K562 (cell line): Measurements from ENCODE around the gene MACROD2. TPM values are rescaled to one million over a fixed set of nuclear protein-coding genes. Genes with fewer than 3 reads are reported as not detected.

Experiments
- ATAC-seq: fragments of 200-7000 bp; cut with Tn5 transposase; 3 replicates; pipeline ENCODE4 v1.9.1; 2020; ENCODE audit warnings: moderate library complexity
- BruUV-seq: library from RNA; stranded (reverse); fragments of 400-500 nt; replicated peaks from 2 replicates; lab custom pipeline; 2021; lab: Mats Ljungman, UMichigan
- CTCF ChIA-PET: fragments of 300-600 bp; formaldehyde crosslinking; extraction: SDS; loops from one replicate; lab custom pipeline; 2021; ENCODE audit warnings: low intra/inter-chr PET ratio; lab: Yijun Ruan, JAX
- POLR2A ChIA-PET: fragments of 300-600, 350-650 bp; sonication (Branson Sonifier 250); formaldehyde crosslinking; extraction: SDS; loops from one replicate; lab custom pipeline; 2021; ENCODE audit warnings: antibody characterized with exemption, inconsistent platforms; lab: Yijun Ruan, JAX
- DNase-seq, 4 experiments: peaks; one replicate each; pipeline versions ENCODE4 v3.0.0 to v3.0.0-alpha.2; 2011 to 2018; ENCODE audit warnings: low spot score in 3 of 4, mixed read lengths in 3 of 4; ENCODE audit errors: extremely low read depth in 1 of 4
- FAIRE-seq: peaks from 2 replicates; lab custom pipeline; 2011; peaks lifted over from hg19 to GRCh38; lab: Jason Lieb, UNC
- H2AFZ ChIP-seq: 2 replicates; pipeline ENCODE4 v1.6.0; 2011; ENCODE audit warnings: low read depth, low read length, control low read depth, inconsistent platforms
- H3K27ac ChIP-seq: fragments of 200-600 bp; 3 replicates; pipeline ENCODE4 v1.8.0; 2011; ENCODE audit warnings: low read depth, mild to moderate bottlenecking, control low read depth, inconsistent platforms, low read length, moderate library complexity, mixed read lengths; ENCODE audit errors: extremely low read depth
- H3K27me3 ChIP-seq, 2 experiments: fragments of 300-600 bp in 1 of 2; 2 replicates in 1 of 2; 3 replicates in 1 of 2; pipeline versions ENCODE4 v1.6.0 to v1.8.0; 2011; ENCODE audit warnings: inconsistent platforms in 2 of 2, low read length in 2 of 2, mild to moderate bottlenecking in 1 of 2, mixed read lengths in 1 of 2, moderate library complexity in 1 of 2; ENCODE audit not compliant: control insufficient read depth in 2 of 2, insufficient read depth in 2 of 2
- H3K36me3 ChIP-seq: fragments of 300-600 bp; 3 replicates; pipeline ENCODE4 v1.8.0; 2011; ENCODE audit warnings: mild to moderate bottlenecking, low read length, inconsistent platforms; ENCODE audit not compliant: control insufficient read depth, insufficient read depth
- H3K4me1 ChIP-seq, 2 experiments: fragments of 200-600 bp in 1 of 2; replicated peaks in 1 of 2; 2 replicates in 1 of 2; 3 replicates in 1 of 2; pipeline versions ENCODE4 v1.5.1 to v1.8.0; 2011; ENCODE audit warnings: inconsistent platforms in 2 of 2, low read length in 2 of 2, mild to moderate bottlenecking in 1 of 2, mixed read lengths in 1 of 2, moderate library complexity in 1 of 2; ENCODE audit not compliant: control insufficient read depth in 2 of 2, insufficient read depth in 2 of 2
- H3K4me2 ChIP-seq: 2 replicates; pipeline ENCODE4 v1.6.1; 2011; ENCODE audit warnings: low read length, control low read depth, inconsistent platforms, mixed read lengths; ENCODE audit not compliant: insufficient read depth
- H3K4me3 ChIP-seq: fragments of 200-600 bp; sonication (generic), shearing (Covaris generic); 2 replicates; pipeline ENCODE4 v1.5.1; 2016; ENCODE audit warnings: control low read depth, inconsistent platforms
- H3K79me2 ChIP-seq: fragments of 200-600 bp; 3 replicates; pipeline ENCODE4 v1.8.0; 2011; ENCODE audit warnings: low read length, inconsistent platforms; ENCODE audit not compliant: control insufficient read depth, insufficient read depth
- H3K9ac ChIP-seq, 2 experiments: 2 replicates each; pipeline versions ENCODE4 v1.6.0 to v1.6.1; 2011; ENCODE audit warnings: low read depth in 2 of 2, low read length in 2 of 2, control low read depth in 1 of 2, inconsistent platforms in 1 of 2, mild to moderate bottlenecking in 1 of 2, mixed read lengths in 1 of 2; ENCODE audit not compliant: insufficient read depth in 1 of 2
- H3K9me1 ChIP-seq: one replicate; pipeline ENCODE4 v1.6.0; 2011; ENCODE audit warnings: inconsistent platforms, mild to moderate bottlenecking, low read length, moderate library complexity; ENCODE audit not compliant: control insufficient read depth, insufficient read depth
- H3K9me3 ChIP-seq: replicated peaks from 2 replicates; pipeline ENCODE4 v1.5.1; 2011; ENCODE audit warnings: low read depth, low read length, inconsistent platforms; ENCODE audit not compliant: control insufficient read depth, insufficient read depth
- H4K20me1 ChIP-seq: replicated peaks from 2 replicates; pipeline ENCODE4 v1.6.1; 2011; ENCODE audit warnings: low read length, inconsistent platforms, mixed read lengths; ENCODE audit not compliant: control insufficient read depth, insufficient read depth
- HDAC2 ChIP-seq: fragments of 450-650 bp; IDR thresholded peaks from 2 replicates; pipeline ENCODE4 v1.6.1; 2016; ENCODE audit warnings: mild to moderate bottlenecking
- HOXB6 ChIP-seq: fragments of 250-450 bp; sonication (Bioruptor Pico); IDR thresholded peaks from 2 replicates; pipeline ENCODE4 v1.5.1; 2022; ENCODE audit warnings: mild to moderate bottlenecking, borderline replicate concordance
- ILK ChIP-seq: fragments of 450-650 bp; IDR thresholded peaks from 2 replicates; pipeline ENCODE4 v1.6.1; 2016; ENCODE audit warnings: missing genetic modification characterization, low read depth, mild to moderate bottlenecking, missing compliant biosample characterization, moderate library complexity, borderline replicate concordance
- KLF1 ChIP-seq: fragments of 450-650 bp; IDR thresholded peaks from 2 replicates; pipeline ENCODE4 v1.6.1; 2016; ENCODE audit warnings: missing genetic modification characterization, missing compliant biosample characterization
- ZNF263 ChIP-seq: sonication (generic); formaldehyde crosslinking; IDR thresholded peaks from 2 replicates; pipeline ENCODE4 v1.8.0; 2022; ENCODE audit warnings: mild to moderate bottlenecking, missing genetic modification reagents, borderline replicate concordance
- ZNF586 ChIP-seq: fragments of 450-650 bp; formaldehyde crosslinking; conservative IDR thresholded peaks from 2 replicates; pipeline ENCODE4 v1.4.0; 2020; ENCODE audit warnings: mild to moderate bottlenecking, moderate library complexity
- ZNF592 ChIP-seq: fragments of 450-650 bp; IDR thresholded peaks from 2 replicates; pipeline ENCODE4 v1.6.1; 2017; ENCODE audit warnings: antibody characterized with exemption, mild to moderate bottlenecking
- WGBS: fragments of 100-300 bp; shearing (Covaris generic); methylation state at CpG from one replicate; pipeline ENCODE4 v1.1.6; 2016; ENCODE audit warnings: low coverage, mixed read lengths; ENCODE audit not compliant: insufficient coverage; ENCODE audit errors: missing lambda C conversion rate; 5-methylcytosine and 5-hydroxymethylcytosine counted together
- in situ Hi-C: fragments of 300-500 bp; cut with MboI; formaldehyde crosslinking; loops from 4 replicates; pipeline ENCODE4 v1.15.0; 2018; ENCODE audit warnings: inconsistent platforms, mixed read lengths
- intact Hi-C: fragments of 100-400 bp; cut with micrococcal nuclease; formaldehyde crosslinking; loops from 2 replicates; pipeline ENCODE4 v1.14.2; 2022
- polyA plus RNA-seq, 8 experiments: library from polyadenylated mRNA; depleted of rRNA in 4 of 8; stranded (reverse) in 5 of 8; unstranded in 3 of 8; fragments of >200 nt; fragmentation: Nextera tagmentation in 2 of 8; fragmentation: Illumina TruSeq in 1 of 8; extraction: Ambion mirVana in 2 of 8; extraction: Trizol in 1 of 8; gene quantifications; 2 replicates each; pipeline versions ENCODE4 v1.2.1 to v1.2.3, GENCODE V29; 2011 to 2014; ENCODE audit warnings: inconsistent platforms in 1 of 8, missing spikeins in 1 of 8
- total RNA-seq, 7 experiments: library from RNA; depleted of rRNA in 6 of 7; stranded (reverse); fragments of >200 nt in 6 of 7; fragmentation: Illumina TruSeq in 2 of 7; extraction: Trizol in 2 of 7; gene quantifications; 2 replicates each; pipeline versions ENCODE4 v1.2.1 to v1.2.3, GENCODE V29; 2011 to 2021; ENCODE audit warnings: low replicate concordance in 1 of 7

Gene MACROD2
- total and polyA plus RNA-seq, 9 of the 15 experiments (the other 6 are each of a cell fraction or from before 2014, with no cell fraction given): not detected

GRCh38 chr20:14647016-14647415, 651.7 kb downstream of the MACROD2 start:
- intact Hi-C loops: no loop called here
- no TSS peak for BruUV-seq
- Histone ChIP-seq H3K36me3 (no peaks in the 10 kb centered on the region), H3K4me1 (no peaks in the 10 kb centered on the region), H3K9me1 (no peaks in the 10 kb centered on the region), H2AFZ (no peak overlapping the region), H4K20me1 (no peaks in the 10 kb centered on the region)
- 8% methylated on average over 1 of the region's 1 CpG for WGBS
- no peak for ATAC-seq
- no peak for DNase-seq
- TF ChIP-seq ZNF586: no peak
- no peak for TF ChIP-seq ZNF263 (CRISPR knock-in tag)
- no peak for TF ChIP-seq KLF1 (tag)
- no peak for TF ChIP-seq HOXB6 (CRISPR knock-in tag)
- no peak for TF ChIP-seq ILK (tag)
- no peak for TF ChIP-seq ZNF592
- no peak for TF ChIP-seq HDAC2
- TF ChIP-seq, all 486 proteins: peak for 0
- H3K4me3 ChIP-seq: no peak overlapping the region
- ChIA-PET POLR2A (no interaction called here), CTCF (no interaction called here)
- H3K4me2 ChIP-seq: no peak overlapping the region
- H3K27ac ChIP-seq: no peak overlapping the region
- no peak for FAIRE-seq
- in situ Hi-C loops: no loop called here
- no peaks in the 10 kb centered on the region for H3K79me2 ChIP-seq
- H3K27me3 ChIP-seq: no peaks in the 10 kb centered on the region
- no peak overlapping the region for H3K9ac ChIP-seq
- no peaks in the 10 kb centered on the region for H3K9me3 ChIP-seq
